ENCODE data around the gene PALM3.

GRCh38 chr19:14039181-14039580, 22.7 kb downstream of the PALM3 start:
- no peak for TF ChIP-seq EZH2 (IDR thresholded peaks at IDR 0.05; ENCODE audit: borderline replicate concordance, low read depth, low read length, poor library complexity, severe bottlenecking)
- TF ChIP-seq, protein P1, sequence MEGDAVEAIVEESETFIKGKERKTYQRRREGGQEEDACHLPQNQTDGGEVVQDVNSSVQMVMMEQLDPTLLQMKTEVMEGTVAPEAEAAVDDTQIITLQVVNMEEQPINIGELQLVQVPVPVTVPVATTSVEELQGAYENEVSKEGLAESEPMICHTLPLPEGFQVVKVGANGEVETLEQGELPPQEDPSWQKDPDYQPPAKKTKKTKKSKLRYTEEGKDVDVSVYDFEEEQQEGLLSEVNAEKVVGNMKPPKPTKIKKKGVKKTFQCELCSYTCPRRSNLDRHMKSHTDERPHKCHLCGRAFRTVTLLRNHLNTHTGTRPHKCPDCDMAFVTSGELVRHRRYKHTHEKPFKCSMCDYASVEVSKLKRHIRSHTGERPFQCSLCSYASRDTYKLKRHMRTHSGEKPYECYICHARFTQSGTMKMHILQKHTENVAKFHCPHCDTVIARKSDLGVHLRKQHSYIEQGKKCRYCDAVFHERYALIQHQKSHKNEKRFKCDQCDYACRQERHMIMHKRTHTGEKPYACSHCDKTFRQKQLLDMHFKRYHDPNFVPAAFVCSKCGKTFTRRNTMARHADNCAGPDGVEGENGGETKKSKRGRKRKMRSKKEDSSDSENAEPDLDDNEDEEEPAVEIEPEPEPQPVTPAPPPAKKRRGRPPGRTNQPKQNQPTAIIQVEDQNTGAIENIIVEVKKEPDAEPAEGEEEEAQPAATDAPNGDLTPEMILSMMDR (conservative IDR thresholded peaks at IDR 0.05; ENCODE audit: low read depth, low read length) = no peak
